Thyroid gland (tissue), 4 donors: ENCODE results near the gene THRSP. TPM values are rescaled to one million over a fixed set of nuclear protein-coding genes. Genes with fewer than 3 reads are reported as not detected.
A peak's percentile ranks its signal among the peaks of the same experiment; 100 is the strongest.
"Not testable (repeated sequence)": the region's sequence is repeated elsewhere in the genome, so short reads cannot be mapped to it uniquely, and the experiment has no call there.

Experiments
- DNase-seq, 2 donors: peaks; one replicate each; pipeline ENCODE4 v3.0.0-alpha.2; 2019
- H3K27ac ChIP-seq, 3 donors: fragments of 200-600 bp; sonication (generic); 1 replicate in 2 of 3; 2 replicates in 1 of 3; pipeline ENCODE4 v1.5.1; 2016 to 2019; ENCODE audit warnings: mild to moderate bottlenecking in 1 of 3, moderate library complexity in 1 of 3
- H3K27me3 ChIP-seq: fragments of 200-600 bp; sonication (generic); one replicate; pipeline ENCODE4 v1.5.1; 2019
- H3K36me3 ChIP-seq, 2 donors: fragments of 200-600 bp; sonication (generic); one replicate each; pipeline ENCODE4 v1.5.1; 2016 to 2019
- H3K4me1 ChIP-seq, 2 donors: fragments of 200-600 bp; sonication (generic); one replicate each; pipeline ENCODE4 v1.5.1; 2017 to 2019
- H3K4me3 ChIP-seq, 3 donors: fragments of 200-600 bp; sonication (generic); replicated peaks in 1 of 3; 1 replicate in 2 of 3; 2 replicates in 1 of 3; pipeline ENCODE4 v1.5.1; 2016; ENCODE audit warnings: mild to moderate bottlenecking in 1 of 3
- H3K9me3 ChIP-seq: fragments of 200-600 bp; sonication (generic); one replicate; pipeline ENCODE4 v1.5.1; 2017
- CTCF ChIP-seq, 6 experiments: fragments of 200-600 bp in 3 of 6; fragments of 450-650 bp in 3 of 6; sonication (generic) in 3 of 6; IDR thresholded peaks; one replicate each; pipeline ENCODE4 v1.5.1; 2016 to 2019; ENCODE audit warnings: antibody characterized with exemption in 6 of 6, mild to moderate bottlenecking in 2 of 6, inconsistent platforms in 1 of 6, moderate library complexity in 1 of 6
- POLR2A ChIP-seq, 2 donors: fragments of 450-650 bp; IDR thresholded peaks; one replicate each; pipeline ENCODE4 v1.6.1; 2017; ENCODE audit warnings: antibody characterized with exemption in 2 of 2, mild to moderate bottlenecking in 2 of 2, moderate library complexity in 1 of 2
- WGBS, 2 donors: methylation state at CpG; one replicate each; pipeline ENCODE4 v1.1.5; 2017; 5-methylcytosine and 5-hydroxymethylcytosine counted together
- intact Hi-C: fragments of 100-400 bp; cut with DNase I; formaldehyde crosslinking; loops from one replicate; pipeline ENCODE4 v1.15.1; 2023
- total RNA-seq, 4 donors: library from RNA; depleted of rRNA; stranded (reverse); fragments of >200 nt; gene quantifications; one replicate each; pipeline ENCODE4 v1.2.3, GENCODE V29; 2016

Gene THRSP, protein sequence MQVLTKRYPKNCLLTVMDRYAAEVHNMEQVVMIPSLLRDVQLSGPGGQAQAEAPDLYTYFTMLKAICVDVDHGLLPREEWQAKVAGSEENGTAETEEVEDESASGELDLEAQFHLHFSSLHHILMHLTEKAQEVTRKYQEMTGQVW
- total RNA-seq = 1 to 10 TPM in 2 of 4 donors, under 1 TPM in 1, not detected in 1; 0.67 to 7.2 (median 2.8) TPM

- Histone ChIP-seq H3K27ac (peak within 1 kb of the TSS; percentile 84 to 91 (median 90)), H3K9me3 (no peaks in the 10 kb centered on the region), H3K4me1 (peaks cover 35 to 46% of the 10 kb centered on the region in 2 donors), H3K36me3 (peaks cover 5 to 6% of the 10 kb centered on the region in 2 donors), H3K27me3 (no peaks in the 10 kb centered on the region), H3K4me3 (no peak within 1 kb of the TSS)
- TF ChIP-seq POLR2A (IDR thresholded peaks at IDR 0.05) (peak in 1 of 2 donors; percentile 5), CTCF (IDR thresholded peaks at IDR 0.05) (no peak)
- intact Hi-C loops = no loop called here
- peak; percentile 69 to 81 for DNase-seq
- WGBS, 2 donors = 71 to 79% methylated on average over 9 to 14 of the region's 14 CpGs
Measured at GRCh38 chr11:78063440-78064181, at the start of gene THRSP. Gene THRSP, plus strand, starts transcription at chr11:78063861. Its CDS starts 21 bp downstream, at chr11:78063882.

- intact Hi-C loops, H3K4me1 ChIP-seq, H3K4me3 ChIP-seq, H3K36me3 ChIP-seq, H3K27me3 ChIP-seq, DNase-seq, H3K27ac ChIP-seq, H3K9me3 ChIP-seq: not testable (repeated sequence)
- WGBS, 2 donors = 70 to 87% methylated on average over 6 of the region's 6 CpGs
Measured at GRCh38 chr11:78014937-78015520, 48.6 kb upstream of the THRSP start.

- Histone ChIP-seq H3K27ac (no peak overlapping the region), H3K4me3 (no peak overlapping the region), H3K4me1 (peaks cover 0 to 10% of the 10 kb centered on the region in 2 donors), H3K36me3 (peaks cover 0 to 2% of the 10 kb centered on the region in 2 donors), H3K27me3 (no peaks in the 10 kb centered on the region), H3K9me3 (no peaks in the 10 kb centered on the region)
- intact Hi-C loops = no loop called here
- TF ChIP-seq POLR2A (IDR thresholded peaks at IDR 0.05) (no peak), CTCF (IDR thresholded peaks at IDR 0.05) (no peak)
- DNase-seq = no peak
- WGBS, 2 donors = 88 to 92% methylated on average over 1 of the region's 1 CpG
Measured at GRCh38 chr11:78015878-78016277, 47.8 kb upstream of the THRSP start.

GRCh38 chr11:78019808-78020207 lies 43.9 kb upstream of the THRSP start:
- intact Hi-C loops = no loop called here
- H3K4me1 ChIP-seq = peaks cover 9 to 26% of the 10 kb centered on the region in 2 donors
- no peak overlapping the region for H3K4me3 ChIP-seq
- DNase-seq = no peak
- WGBS, 2 donors = 54 to 58% methylated on average over 4 of the region's 4 CpGs
- no peak for TF ChIP-seq POLR2A (IDR thresholded peaks at IDR 0.05)
- no peak for TF ChIP-seq CTCF (IDR thresholded peaks at IDR 0.05)
- H3K9me3 ChIP-seq = no peaks in the 10 kb centered on the region
- H3K27ac ChIP-seq = no peak overlapping the region
- no peaks in the 10 kb centered on the region for H3K27me3 ChIP-seq
- peaks cover 0 to 2% of the 10 kb centered on the region in 2 donors for H3K36me3 ChIP-seq

GRCh38 chr11:78020246-78020645 lies 43.4 kb upstream of the THRSP start:
- intact Hi-C loops = no loop called here
- Histone ChIP-seq H3K36me3 (peaks cover 0 to 2% of the 10 kb centered on the region in 2 donors), H3K27ac (peak overlapping the region in 1 of 3 donors; percentile 28), H3K4me3 (no peak overlapping the region), H3K9me3 (no peaks in the 10 kb centered on the region), H3K4me1 (peaks cover 9 to 26% of the 10 kb centered on the region in 2 donors), H3K27me3 (no peaks in the 10 kb centered on the region)
- 12 to 28% methylated on average over 3 of the region's 3 CpGs for WGBS, 2 donors
- no peak for TF ChIP-seq CTCF (IDR thresholded peaks at IDR 0.05)
- no peak for TF ChIP-seq POLR2A (IDR thresholded peaks at IDR 0.05)
- DNase-seq = no peak
